ENCODE measurements around the gene TMEM256. TPM values are rescaled to one million over a fixed set of nuclear protein-coding genes. Genes with fewer than 3 reads are reported as not detected.

Gene TMEM256
- total RNA-seq, 4 donors from 2014 or later, result 88.3 to 121 (median 103) TPM

DNA sequence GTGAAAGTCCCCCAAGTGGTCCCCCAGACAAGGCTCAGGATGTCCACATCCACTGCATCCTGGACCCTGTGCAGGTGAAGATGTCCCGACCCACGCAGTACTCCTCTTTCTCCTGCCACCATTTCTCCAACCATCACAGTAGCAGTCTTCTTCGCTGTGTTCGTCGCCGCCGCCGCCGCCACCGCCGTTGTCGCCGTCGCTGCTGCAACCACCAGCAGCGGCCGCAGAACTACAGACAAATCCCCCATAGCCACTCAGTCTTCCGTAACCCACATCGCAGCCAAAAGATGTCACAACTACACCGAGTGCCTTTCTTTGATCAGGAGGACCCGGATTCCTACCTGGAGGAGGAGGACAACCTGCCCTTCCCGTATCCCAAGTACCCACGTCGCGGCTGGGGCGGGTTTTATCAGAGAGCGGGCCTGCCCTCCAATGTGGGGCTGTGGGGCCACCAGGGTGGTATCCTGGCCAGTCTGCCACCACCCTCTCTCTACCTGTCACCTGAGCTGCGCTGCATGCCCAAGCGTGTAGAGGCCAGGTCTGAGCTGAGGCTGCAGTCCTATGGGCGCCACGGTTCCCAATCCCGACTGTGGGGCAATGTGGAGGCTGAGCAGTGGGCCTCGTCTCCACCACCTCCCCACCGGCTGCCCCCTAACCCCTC lies 22.4 kb upstream of the TMEM256 start:
- H3K27ac ChIP-seq, result no peak overlapping the region
- 92 to 94% methylated on average over 27 to 29 of the region's 33 CpGs for WGBS, 2 donors
- H3K36me3 ChIP-seq, result no peaks in the 10 kb centered on the region
- no peak for TF ChIP-seq POLR2A (IDR thresholded peaks at IDR 0.05)
- TF ChIP-seq EP300 (IDR thresholded peaks at IDR 0.05), result no peak
- TF ChIP-seq, protein P1, sequence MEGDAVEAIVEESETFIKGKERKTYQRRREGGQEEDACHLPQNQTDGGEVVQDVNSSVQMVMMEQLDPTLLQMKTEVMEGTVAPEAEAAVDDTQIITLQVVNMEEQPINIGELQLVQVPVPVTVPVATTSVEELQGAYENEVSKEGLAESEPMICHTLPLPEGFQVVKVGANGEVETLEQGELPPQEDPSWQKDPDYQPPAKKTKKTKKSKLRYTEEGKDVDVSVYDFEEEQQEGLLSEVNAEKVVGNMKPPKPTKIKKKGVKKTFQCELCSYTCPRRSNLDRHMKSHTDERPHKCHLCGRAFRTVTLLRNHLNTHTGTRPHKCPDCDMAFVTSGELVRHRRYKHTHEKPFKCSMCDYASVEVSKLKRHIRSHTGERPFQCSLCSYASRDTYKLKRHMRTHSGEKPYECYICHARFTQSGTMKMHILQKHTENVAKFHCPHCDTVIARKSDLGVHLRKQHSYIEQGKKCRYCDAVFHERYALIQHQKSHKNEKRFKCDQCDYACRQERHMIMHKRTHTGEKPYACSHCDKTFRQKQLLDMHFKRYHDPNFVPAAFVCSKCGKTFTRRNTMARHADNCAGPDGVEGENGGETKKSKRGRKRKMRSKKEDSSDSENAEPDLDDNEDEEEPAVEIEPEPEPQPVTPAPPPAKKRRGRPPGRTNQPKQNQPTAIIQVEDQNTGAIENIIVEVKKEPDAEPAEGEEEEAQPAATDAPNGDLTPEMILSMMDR (IDR thresholded peaks at IDR 0.05), result no peak
- no peaks in the 10 kb centered on the region for H3K27me3 ChIP-seq
- H3K9me3 ChIP-seq, result no peaks in the 10 kb centered on the region
- no peak for DNase-seq (ENCODE audit: low spot score in 2 of 2)
- no peaks in the 10 kb centered on the region for H3K4me1 ChIP-seq
- H3K4me3 ChIP-seq, result no peak overlapping the region

DNA sequence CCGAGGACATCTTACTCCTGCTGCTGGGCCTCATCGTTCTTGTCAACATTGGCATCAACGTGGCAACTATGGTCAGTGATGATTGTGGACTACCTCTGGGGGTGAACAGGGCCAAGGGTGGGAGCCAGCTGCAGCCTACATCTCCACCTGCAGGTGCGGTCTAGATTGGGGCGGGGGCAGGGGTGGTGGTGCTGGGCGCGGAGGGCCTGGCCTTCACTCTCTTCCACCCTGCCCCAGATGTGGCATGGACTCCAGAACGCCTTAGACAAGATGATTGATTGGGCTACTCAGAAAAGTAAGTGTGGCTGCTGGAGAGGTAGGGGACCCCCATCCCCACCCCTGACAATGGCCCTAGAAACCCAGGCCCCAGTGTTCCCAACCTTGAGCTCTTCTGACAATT lies 21.9 kb upstream of the TMEM256 start:
- H3K36me3 ChIP-seq, result no peaks in the 10 kb centered on the region
- no peaks in the 10 kb centered on the region for H3K27me3 ChIP-seq
- no peak for TF ChIP-seq EP300 (IDR thresholded peaks at IDR 0.05)
- no peak for TF ChIP-seq POLR2A (IDR thresholded peaks at IDR 0.05)
- TF ChIP-seq, protein P1 (IDR thresholded peaks at IDR 0.05), result no peak
- no peaks in the 10 kb centered on the region for H3K4me1 ChIP-seq
- no peak for DNase-seq (ENCODE audit: low spot score in 2 of 2)
- no peaks in the 10 kb centered on the region for H3K9me3 ChIP-seq
- WGBS, 2 donors, result 87 to 88% methylated on average over 8 of the region's 8 CpGs
- H3K4me3 ChIP-seq, result no peak overlapping the region
- H3K27ac ChIP-seq, result no peak overlapping the region

GRCh38 chr17:7425316-7425715 lies 21.4 kb upstream of the TMEM256 start, which contains the start of gene SPEM2:
SPEM2 (plus strand) TSS chr17:7425616; CDS start chr17:7425689, 73 bp downstream.
- Histone ChIP-seq H3K9me3 (no peaks in the 10 kb centered on the region), H3K27ac (no peak within 1 kb of the TSS), H3K27me3 (no peaks in the 10 kb centered on the region), H3K4me1 (no peaks in the 10 kb centered on the region), H3K36me3 (no peaks in the 10 kb centered on the region), H3K4me3 (no peak within 1 kb of the TSS)
- TF ChIP-seq POLR2A (IDR thresholded peaks at IDR 0.05) (no peak), EP300 (IDR thresholded peaks at IDR 0.05) (no peak)
- TF ChIP-seq, protein P1 (IDR thresholded peaks at IDR 0.05), result no peak
- no peak for DNase-seq (ENCODE audit: low spot score in 2 of 2)
- whole genome bisulfite sequencing, 2 donors, result 77 to 88% methylated on average over 7 of the region's 7 CpGs

DNA sequence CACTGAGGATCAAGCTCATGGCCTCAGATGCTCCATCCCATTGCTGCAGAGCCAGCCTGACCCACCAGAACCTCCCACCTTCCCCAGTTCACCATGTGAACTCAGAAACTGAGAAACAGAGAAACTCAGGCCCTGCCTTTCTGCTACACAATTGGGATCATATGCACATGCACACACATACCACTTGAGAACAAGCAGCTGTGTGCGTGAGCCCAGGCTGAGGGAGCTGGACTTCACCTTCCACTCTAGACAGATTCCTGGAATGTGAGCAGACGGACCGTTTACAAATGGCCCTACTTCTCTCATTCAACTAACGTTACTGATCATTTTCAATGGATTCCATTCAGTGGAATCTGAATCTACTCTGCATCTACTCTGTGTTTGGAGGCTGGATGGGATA lies 19.8 kb upstream of the TMEM256 start:
- no peak for DNase-seq (ENCODE audit: low spot score in 2 of 2)
- Histone ChIP-seq H3K27me3 (no peaks in the 10 kb centered on the region), H3K36me3 (no peaks in the 10 kb centered on the region), H3K27ac (no peak overlapping the region), H3K4me1 (no peaks in the 10 kb centered on the region), H3K4me3 (no peak overlapping the region), H3K9me3 (no peaks in the 10 kb centered on the region)
- WGBS, 2 donors, result 47 to 61% methylated on average over 4 of the region's 4 CpGs
- TF ChIP-seq POLR2A (IDR thresholded peaks at IDR 0.05) (no peak), EP300 (IDR thresholded peaks at IDR 0.05) (no peak)
- TF ChIP-seq, protein P1 (IDR thresholded peaks at IDR 0.05), result no peak

- H3K27ac ChIP-seq, result no peak overlapping the region
- H3K4me3 ChIP-seq, result no peak overlapping the region
- H3K9me3 ChIP-seq, result no peaks in the 10 kb centered on the region
- no peak for DNase-seq (ENCODE audit: low spot score in 2 of 2)
- H3K27me3 ChIP-seq, result no peaks in the 10 kb centered on the region
- no peak for TF ChIP-seq EP300 (IDR thresholded peaks at IDR 0.05)
- TF ChIP-seq, protein P1 (IDR thresholded peaks at IDR 0.05), result no peak
- TF ChIP-seq POLR2A (IDR thresholded peaks at IDR 0.05), result no peak
- H3K4me1 ChIP-seq, result no peaks in the 10 kb centered on the region
- WGBS, 2 donors, result 93 to 100% methylated on average over 6 to 12 of the region's 16 CpGs
- H3K36me3 ChIP-seq, result peaks cover 0 to 24% (median 0%) of the 10 kb centered on the region in 3 donors
These were observed 17.3 kb upstream of the TMEM256 start for GRCh38 chr17:7421186-7421585.

Measured in tibial nerve (tissue), 4 donors.